NCI-H226 (cell line): ENCODE results near the gene TMEM107.
A peak's percentile ranks its signal among the peaks of the same experiment; 100 is the strongest.
"Not testable (repeated sequence)": the region's sequence is repeated elsewhere in the genome, so short reads cannot be mapped to it uniquely, and the experiment has no call there.

Experiments
- DNase-seq: peaks from one replicate; pipeline ENCODE4 v3.0.0-alpha.2; 2015

Gene TMEM107

DNA sequence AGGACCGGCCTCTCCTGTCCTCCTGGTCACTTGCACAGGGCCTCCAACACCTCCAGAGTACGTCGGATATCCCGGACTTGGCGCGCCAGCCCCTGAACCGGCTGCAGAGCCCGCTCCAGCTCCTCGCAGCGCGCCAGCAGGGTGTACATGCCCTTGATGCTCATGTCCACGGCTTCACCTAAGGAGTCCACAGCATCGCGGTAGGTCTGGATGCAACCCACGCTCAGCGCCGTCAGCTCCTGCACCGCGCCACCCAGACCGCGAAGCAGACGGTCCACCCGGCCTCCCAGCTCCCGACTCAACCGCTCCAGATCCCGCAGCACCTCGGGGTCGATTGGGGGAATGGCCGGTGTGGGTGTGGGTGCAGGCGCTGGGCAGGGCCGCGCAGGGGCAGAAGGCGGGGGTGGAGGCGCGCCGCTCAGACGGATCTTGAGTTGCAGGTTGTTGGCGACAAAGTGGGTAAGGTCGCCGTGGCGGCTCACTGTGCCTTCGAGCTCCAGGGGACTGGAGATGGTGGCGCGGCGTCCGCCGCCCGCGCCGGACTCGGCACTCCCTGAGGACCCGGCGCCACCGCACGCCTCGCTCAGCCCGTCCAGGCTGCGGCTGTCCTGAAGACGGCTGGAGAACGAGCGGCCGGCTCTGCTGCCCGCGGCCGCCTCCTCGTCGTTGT is 13.0 kb upstream of the TMEM107 start:
- no peak for DNase-seq

DNA sequence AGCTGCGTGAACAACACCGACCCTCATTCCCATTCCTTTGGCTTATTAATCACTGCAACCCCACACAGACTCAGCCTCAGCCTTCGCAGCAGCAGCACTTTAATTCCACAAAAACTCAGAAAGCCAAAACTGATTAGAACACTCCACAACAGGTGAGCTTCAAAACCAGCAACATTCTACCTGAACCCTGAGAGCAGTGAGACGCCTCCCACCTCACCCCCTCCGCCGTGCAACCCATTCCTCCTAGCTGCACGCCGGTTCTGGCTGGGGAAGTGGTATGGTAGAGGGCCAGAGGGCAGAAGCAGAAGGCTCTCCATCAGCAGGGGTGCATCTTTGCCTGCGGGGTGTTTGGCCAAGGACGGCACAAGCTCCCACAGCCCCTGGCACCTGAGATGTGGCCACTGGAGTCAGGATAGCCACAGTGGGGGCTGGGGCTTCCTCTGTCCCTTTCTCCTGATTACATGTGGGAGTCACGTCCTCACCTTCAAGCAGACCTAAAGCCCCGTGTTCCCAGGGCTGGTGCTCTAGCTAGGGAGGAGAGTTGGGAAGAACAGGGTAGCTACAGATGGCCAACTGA is 12.2 kb upstream of the TMEM107 start:
- no peak for DNase-seq

DNA sequence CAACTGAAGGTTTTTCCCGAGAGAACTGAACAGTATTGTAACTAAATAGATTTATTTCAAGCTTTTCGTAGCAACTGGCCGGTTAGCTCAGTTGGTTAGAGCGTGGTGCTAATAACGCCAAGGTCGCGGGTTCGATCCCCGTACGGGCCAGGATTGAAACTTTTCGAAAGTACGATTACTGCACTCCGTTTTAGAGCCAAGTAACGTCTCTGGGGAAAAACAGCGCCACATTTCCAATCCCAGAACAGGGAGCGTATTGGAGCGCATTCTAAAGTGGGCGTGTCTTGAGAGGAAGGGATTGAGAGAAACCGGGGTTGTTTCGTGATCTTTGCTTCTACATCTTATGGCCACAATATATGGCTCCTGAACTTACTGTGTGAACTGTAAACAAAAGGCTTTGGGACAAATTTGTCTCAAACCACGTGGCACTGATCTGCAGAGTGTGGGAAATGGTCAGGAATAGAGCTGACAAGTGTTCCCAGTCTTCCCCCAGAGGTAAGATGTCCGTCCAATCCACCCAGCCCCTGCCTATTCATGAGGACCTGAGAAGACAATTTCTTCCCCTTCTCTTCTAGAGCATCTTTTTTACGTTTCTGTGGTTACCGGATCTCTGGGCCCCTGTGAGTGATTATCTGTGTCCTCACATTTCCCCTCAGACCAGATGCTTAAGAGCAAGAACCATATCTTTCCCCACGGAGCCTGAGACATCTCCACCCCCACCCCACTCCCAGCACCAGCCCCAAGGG is 11.5 kb upstream of the TMEM107 start:
- DNase-seq: peak; percentile 98

DNA sequence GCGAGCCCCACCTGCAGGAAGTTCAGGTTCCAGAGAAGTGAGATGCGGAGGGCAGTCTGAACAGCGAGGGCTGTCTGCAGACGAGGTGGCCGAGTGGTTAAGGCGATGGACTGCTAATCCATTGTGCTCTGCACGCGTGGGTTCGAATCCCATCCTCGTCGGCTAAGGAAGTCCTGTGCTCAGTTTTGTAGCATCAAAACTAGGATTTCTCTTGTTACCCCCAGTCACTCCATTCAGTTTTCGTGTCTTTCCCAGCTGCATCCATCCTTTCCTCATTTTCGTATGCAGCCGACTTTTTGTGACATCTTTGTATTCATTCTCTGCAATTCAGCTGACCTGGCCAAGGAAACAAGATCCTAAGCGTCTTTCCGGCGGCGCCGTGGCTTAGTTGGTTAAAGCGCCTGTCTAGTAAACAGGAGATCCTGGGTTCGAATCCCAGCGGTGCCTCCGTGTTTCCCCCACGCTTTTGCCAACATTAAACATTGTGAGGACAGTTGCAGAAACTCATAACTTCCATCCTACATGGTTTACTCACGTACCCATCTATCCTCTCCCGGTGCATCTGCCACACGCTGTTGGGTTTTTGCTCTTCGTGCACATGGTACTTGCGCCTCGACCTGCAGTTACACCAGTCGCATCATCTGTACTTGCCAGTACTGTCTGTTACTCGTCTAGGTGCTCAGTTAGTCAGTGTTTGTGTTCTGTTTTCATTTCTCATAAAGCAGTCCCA is 10.8 kb upstream of the TMEM107 start:
- DNase-seq: peak; percentile 92

DNA sequence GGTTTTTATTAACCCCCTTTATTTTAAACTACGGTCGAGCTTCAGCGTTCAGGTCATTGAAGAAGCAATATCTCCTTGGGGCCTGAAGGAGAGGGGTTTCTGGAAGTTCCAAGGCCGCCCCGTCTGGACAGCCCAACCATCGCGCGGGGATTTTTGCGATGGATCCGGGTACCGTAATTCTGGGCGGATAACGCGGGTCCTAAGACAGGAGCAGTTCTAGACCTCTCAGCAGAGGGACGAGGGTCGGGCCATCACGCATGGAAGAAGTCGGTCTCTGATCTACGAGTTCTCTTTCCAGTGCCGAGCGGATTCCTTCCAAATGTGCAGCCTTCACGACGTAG is 10.2 kb upstream of the TMEM107 start:
- DNase-seq: no peak

DNA sequence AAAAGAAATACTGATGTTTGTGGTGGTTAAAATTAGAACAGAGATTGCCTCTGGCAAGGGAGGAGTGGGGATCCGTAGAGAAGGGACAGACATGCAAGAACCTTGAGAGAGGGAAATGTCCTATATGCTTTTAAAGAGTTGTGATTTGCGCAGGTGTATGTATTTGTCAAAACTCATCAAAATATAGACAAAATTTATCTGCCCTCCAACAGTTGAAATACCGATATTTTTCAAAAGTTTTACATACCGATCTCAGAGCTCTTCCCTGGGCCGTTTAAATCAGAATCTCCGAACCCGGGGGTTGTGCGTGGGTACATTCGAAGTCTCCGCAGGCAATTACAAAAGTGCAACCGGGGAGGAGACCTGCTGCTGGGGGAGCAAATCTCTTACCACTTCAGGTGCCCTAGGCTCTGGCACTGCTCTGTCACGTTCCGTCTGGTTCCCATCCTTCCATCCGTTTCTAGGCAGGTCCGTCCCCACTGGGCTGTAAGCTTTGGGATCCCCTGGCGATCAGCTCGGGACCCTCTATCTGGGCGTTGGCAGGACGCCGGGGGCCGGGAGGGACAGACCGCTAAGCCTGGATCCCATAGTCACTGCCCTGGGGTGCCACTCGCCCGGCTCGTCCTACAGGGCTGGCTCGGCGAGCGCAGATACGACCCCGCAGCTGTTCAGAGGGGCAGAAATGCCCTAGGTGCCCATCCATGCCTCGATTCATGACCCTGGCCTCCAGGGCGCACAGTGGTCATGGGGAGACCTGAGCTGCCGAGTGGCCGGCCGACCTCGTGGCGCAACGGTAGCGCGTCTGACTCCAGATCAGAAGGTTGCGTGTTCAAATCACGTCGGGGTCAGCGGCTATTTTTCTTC is 9.6 kb upstream of the TMEM107 start:
- peak; percentile 65 for DNase-seq

DNA sequence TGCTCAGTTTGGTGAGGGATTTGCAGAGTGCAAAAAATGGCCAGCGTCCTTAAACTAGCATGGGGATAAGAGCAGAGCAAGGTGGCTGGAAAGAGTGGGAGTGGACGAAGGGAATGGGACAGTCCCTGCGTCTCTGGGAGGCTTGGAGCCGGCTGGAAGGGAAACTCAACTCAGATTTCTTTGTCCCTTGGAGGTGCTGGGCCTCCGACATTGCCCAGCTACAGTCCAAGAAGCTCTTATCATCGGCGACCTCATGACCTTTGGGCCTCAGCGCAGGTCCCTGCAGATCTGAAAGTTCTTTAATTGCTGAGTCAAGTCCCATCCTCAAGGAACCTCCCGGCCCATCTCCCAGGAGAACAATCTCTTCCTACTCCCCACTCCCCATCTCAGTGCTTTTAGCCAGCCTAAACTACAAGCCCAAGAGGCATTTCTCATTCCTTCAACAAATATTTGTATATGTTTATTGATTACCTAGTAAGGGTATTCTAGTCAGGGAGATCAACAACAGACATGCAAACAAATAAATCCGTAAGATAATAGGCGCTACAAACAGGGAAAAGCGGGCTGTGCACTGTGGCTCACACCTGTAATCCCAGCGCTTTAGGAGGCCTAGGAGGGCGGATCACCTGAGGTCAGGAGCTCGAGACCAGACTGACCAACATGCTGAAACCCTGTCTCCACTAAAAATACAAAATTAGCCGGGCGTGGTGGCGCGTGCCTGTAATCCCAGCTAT is 985 bp upstream of the TMEM107 start:
- DNase-seq: no peak

DNA sequence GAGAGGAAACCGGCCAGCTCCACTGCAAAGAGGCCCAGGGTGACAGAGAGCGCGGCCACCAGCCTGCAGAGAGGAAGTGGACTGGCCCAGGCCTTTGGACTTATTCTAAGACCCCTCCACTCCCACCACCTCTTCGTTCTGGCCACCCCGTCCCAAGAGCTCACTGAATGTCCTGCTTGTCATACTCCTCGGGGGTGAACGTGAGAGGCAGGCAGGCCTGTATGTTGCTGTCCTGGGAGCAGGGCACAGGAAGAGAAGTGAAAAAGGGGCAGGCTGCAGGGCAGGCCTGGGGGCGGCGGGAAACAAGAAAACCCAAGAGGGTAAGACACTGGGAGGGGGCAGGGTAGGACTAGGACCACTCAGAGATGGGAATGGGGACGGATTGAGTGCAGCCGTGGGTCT is 384 bp downstream of the TMEM107 start:
- DNase-seq: no peak

DNA sequence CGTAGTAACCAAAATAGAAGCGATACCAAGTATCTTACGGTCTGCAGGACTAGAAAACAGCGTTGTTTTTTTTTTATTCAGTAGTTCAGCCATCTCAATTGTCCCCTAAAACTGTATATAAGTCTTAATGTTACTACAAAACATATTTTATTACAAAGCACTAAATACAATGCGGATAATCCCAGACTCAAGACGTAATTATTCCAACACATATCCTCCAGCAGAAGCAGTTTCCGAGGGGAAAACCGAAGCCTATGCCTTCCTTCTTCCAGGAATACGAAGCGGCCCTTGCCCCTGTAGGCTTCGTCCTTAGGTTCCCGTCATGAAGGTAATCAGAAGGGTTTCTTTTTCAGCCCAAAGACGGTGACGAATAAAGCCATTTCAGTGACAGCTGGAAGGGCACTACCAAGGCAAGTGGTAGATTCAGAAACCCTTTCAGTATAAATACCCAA is 2.3 kb downstream of the TMEM107 start:
- DNase-seq: no peak

DNA sequence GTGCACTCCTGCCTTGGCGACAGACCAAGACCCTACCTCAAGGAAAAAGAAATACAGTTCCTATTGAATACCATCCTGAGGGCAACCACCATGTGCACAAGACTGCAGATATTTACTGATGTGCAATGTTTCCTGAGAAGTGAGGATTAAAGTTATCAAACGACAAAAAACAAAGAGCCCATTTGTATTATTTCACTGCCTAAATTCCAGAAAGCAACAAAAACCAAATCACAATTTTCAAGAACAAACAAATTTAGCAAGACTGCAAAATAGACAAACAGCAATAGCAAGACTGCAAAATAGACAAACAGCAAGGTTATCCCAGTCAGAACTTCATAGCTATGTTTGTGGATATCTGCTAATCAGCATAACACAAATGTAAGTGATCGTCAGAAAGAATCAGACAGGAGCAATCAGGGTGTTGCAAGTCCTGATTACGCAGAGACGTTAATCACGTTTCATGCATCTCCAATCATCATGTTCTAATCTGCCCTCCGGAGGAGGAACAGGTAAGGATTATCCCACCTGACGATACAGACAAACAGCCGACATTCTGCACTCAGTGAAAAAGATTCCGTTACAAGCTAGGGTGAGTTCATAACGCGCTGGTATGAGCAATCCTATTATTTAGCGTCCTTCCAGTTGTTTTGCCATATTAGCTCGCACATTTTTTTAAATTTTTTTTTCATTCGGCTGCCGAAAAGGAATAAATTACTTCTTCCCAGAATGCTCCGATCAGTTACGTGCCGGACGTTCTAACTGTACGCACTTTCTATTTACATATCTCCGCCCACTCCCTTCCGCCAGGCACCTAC is 2.9 kb downstream of the TMEM107 start:
- DNase-seq: peak; percentile 93

DNA sequence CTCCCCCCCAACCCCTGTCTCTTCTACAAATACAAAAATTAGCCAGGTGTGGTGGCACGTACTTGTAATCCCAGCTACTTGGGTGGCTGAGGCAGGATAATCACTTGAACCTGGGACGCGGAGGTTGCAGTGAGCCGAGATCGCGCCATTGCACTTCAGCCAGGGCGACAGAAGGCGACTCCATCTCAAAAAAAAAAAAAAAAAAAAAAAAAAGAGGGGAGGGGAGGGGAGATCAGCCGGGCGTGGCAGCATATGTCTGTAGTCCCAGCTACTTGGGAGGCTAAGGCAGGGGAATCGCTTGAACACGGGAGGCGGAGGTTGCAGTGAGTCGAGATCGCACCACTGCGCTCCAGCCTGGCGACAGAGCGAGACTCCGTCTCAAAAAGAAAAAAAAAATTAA is 6.0 kb downstream of the TMEM107 start:
- DNase-seq: not testable (repeated sequence)

DNA sequence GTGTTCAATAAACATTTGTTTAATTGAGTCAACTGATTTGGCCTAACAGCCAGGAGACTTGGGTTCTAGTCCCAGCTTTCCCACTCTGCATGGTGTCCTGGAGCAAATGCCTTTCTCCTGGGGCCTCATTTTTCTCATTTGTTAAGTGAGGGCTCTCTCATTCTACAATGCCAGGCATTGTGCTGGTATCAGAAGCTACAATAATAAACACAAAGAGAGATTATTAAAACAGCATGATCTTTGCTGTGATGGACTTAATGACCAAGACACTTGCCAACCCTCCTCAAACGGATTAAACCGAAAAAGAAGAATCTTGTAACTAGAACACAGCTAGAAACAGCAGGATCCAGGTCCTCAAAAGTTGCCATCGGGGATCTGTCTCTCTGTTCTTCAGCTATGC is 8.7 kb downstream of the TMEM107 start:
- DNase-seq: no peak

DNA sequence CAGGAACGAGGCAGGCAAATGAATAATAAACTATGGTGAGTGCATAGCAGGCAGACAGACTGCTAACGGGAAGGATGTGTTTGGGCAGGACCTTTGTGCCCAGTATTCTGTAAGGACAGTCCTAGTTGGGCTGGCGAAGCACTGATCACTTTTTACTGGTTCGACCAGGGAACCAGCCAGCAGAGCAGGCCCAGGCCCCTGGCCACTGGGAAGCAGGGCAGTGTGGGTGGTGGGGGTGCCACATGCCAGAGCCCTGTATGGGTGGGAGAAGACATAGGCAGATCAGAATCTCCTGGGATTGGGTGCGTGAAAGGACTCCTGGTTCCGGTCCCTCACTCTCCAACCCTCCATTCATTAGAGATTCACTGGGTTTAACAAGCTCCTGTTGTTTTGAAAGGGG is 9.4 kb downstream of the TMEM107 start:
- DNase-seq: no peak

DNA sequence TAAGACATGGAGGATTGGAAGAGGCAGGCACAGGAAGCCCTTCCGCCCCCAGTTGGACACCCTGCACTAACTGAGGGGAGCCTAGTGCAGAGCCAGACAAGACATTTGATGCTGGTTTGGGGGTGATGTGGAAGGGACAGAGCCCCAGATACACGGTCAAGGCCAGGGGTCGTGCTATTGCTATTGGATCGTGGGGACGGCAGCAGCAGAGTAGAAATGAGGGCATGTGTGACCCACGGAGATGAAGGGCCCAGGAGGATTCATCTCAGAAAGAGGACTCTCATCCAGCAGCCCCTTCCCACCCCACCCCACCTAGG is 11.4 kb downstream of the TMEM107 start:
- no peak for DNase-seq

DNA sequence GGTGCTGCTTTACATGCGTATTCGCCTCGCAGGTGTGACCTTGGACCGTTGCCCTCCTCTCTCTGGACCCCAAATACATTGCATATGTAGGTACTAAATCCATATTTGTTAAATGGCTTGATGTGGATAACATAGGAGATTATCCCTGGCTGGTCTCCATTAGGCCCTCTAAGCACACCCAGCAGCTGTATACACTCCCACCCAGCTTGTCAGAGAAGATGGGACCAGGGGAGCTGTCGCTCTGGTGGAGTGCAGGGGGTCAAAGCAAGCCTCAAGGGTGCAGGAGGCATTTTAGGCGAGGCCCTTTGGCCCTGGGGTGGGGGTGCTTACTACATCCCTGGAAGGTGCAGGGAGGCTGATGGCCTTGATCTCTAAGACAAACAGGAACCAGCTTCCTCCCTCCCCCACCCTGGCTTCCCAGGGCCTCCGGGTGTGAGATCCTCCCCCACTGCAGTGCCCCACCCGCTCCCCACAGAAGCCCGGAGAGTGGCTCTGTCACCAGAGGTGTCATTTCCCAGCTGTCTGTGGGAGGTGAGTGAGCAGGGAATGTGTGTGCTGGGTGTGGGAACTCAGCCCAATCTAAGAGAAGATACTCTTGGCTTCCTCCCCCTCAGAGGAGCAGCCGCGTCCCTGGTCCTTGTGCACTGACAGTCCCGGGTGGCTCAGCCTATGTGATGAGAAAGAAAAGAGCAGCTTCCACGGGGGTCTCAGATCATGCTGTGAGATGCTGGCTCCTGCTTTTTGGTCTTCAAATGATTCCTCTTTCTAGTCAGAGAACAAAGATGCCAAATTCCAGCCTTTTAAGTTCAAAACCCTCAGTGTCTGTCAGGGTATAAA is 12.0 kb downstream of the TMEM107 start:
- no peak for DNase-seq

DNA sequence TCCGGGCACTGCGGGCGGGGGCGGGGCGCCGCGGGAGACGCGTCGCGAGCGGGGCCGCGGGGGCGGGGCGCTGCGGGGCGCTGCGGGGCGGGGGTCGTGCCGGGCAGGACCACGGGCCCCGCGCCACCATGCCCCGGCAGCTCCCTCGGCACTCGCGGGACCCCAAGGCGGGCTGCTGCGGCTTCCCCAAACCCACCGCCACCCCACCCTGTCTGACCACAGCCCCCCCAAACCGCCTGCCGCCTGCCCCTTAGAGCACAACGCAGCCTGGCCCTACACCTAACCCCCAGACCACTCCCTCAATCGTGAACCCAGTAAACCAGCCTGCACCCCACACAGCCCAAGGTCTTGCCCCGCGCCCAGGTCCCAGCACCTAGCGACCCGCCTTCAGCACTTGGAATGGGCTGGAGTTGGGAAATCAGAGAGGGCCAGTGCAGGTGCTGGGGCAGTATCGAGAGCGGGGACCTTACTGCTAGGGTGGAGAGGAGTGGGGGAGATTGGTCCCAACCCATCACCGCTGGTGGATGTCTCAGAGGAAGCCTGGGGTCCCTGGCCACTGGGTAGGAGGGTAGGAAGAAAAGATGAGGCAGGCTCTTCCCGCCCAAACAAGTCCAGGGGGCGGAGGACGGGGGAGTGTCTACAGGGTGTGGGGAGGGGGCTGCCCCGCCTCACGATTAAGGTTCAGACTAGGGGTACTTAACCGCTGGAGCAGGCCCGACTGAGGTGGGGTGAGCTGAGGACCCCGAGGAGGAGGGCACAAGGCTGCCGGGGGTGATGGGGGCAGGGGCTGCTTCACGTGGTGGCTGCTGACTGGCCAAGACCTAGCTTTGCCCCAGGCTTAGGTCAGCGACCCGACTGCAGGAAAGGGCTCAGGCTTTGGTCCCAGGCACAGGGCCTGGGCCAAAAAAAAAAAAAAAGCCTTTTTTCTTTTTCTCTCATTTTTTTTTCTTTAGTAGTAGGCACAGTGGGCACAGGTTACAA is 12.9 kb downstream of the TMEM107 start:
- DNase-seq: no peak

DNA sequence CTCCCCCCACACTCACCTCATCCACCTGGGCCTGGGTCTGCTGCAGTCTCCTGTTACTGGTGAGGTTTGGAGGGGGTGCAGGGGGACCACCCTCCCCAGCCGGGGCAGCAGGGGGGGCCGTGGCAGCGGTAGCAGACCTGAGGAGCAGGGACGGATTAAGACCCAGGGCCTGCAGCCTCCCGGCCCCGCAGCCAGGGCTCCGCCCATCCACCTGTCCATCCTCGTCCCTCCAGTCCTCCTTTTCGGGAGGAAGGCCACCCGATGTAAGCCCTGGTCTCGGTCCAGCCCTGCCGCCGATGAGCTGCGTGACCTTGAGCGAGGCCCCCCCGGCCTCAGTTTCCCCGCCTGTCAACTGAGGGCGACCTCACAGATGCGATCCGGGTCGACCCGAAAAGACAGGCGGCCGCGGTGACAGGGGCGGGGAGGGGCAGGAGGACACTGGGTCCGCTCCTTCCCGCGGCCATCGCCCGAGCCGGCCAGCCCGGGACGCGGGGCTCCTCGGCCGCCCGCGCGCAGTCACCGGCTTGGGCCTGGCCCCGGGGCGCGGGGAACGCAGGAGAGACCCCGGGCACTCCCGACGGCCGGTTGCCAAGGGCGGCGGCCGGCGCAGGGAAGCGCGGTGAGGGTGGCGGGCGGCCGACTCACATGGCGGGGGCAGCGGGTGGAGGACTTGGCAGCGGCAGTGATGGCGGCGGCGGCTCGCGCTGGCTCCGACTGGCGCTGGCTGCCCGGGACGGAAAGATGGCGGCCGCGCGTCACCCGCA is 13.8 kb downstream of the TMEM107 start, which contains the start of gene VAMP2:
VAMP2 (minus strand) TSS at position 716 of the 764 bp plus-strand sequence; CDS start at position 647, 69 bp downstream.
- DNase-seq: peak; percentile 50
